Measurements from ENCODE around the gene ARID5A.

ARID5A gene

DNA sequence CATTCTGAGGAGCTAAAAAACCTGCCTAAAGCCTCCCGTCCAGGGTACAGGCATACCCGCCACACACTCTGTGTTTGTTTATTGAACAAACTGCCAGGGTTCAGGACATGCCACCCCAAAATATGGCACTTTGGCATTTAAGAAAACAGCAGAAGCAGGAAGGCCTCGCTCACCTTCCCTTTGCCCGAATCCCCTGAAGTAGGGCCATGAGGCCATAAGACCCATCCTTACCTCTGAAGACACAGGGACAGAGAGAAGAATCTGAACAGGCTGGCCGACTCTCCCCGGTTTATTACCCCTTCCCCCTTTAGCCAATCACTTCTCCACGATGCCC lies 29.7 kb upstream of the ARID5A start:
- ChIA-PET POLR2A (interaction anchor here (1.2 kb wide), 1 partner anchor 299 kb away, joined by 3 read pairs; no protein-coding TSS in a partner anchor), CTCF (interaction anchor here (6.4 kb wide), 1 partner anchor 100 kb away, joined by 68 read pairs; no protein-coding TSS in a partner anchor)
- no peak for TF ChIP-seq NFRKB (IDR thresholded peaks at IDR 0.05)
- no peak for TF ChIP-seq BHLHE40 (IDR thresholded peaks at IDR 0.05; ENCODE audit: borderline replicate concordance)
- no peak for TF ChIP-seq FOXA1 (IDR thresholded peaks at IDR 0.05)
- no peak for TF ChIP-seq SP1 (IDR thresholded peaks at IDR 0.05)
- no peak for TF ChIP-seq L3MBTL2 (conservative IDR thresholded peaks at IDR 0.05)
- DNase-seq (ENCODE audit: extremely low spot score): no peak

DNA sequence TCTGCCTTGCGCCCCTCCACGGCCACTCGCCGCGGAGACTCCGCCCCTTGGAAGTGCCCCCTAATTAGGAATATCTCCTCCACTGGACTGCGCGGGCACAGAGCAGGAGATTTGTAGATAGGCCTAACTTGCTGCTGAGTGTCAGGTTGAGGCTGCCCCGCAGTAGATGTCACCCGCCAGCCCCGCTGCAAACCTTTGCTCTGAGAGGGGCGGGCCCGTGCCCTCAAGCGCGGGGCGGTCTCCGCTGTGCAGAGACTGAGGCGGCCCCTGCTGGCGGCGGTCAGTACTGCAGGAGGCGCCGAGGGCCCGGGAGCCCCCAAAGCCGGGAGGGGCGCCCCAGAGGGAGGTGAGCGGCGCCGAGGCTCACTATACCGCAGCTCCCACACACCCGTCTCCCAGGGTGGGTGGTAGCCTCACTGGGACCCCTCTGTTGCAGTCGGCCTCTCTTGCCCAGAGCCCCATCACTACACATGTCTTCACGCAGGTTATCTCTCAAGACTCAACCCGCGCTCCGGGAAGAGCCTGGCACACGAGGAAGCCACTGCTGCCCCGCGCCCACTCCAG lies 28.5 kb upstream of the ARID5A start:
- ChIA-PET POLR2A (interaction anchor here (1.5 kb wide), 1 partner anchor 101 kb away, joined by 3 read pairs; no protein-coding TSS in a partner anchor), CTCF (interaction anchor here (1.6 to 6.4 kb wide), 3 partner anchors 14 to 101 kb away, joined by 5 to 68 read pairs (median 6); no protein-coding TSS in a partner anchor)
- DNase-seq (ENCODE audit: extremely low spot score): peak; percentile 74
- TF ChIP-seq BHLHE40 (IDR thresholded peaks at IDR 0.05; ENCODE audit: borderline replicate concordance) (no peak), ZNF384 (IDR thresholded peaks at IDR 0.05) (no peak), LEF1 (IDR thresholded peaks at IDR 0.05; ENCODE audit: borderline replicate concordance) (no peak), FOXK2 (IDR thresholded peaks at IDR 0.05) (no peak), NFRKB (IDR thresholded peaks at IDR 0.05) (no peak), FOXM1 (IDR thresholded peaks at IDR 0.05; ENCODE audit: borderline replicate concordance) (no peak), PKNOX1 (IDR thresholded peaks at IDR 0.05) (no peak), HDGF (IDR thresholded peaks at IDR 0.05; ENCODE audit: borderline replicate concordance) (no peak), TARDBP (IDR thresholded peaks at IDR 0.05) (no peak), L3MBTL2 (conservative IDR thresholded peaks at IDR 0.05) (no peak), SP1 (IDR thresholded peaks at IDR 0.05) (no peak), FOXA1 (IDR thresholded peaks at IDR 0.05) (no peak), SUZ12 (IDR thresholded peaks at IDR 0.05) (no peak), ARNT (IDR thresholded peaks at IDR 0.05) (no peak), CTBP1 (IDR thresholded peaks at IDR 0.05; ENCODE audit: borderline replicate concordance) (no peak)

GRCh38 chr2:96508521-96509113 lies 27.9 kb upstream of the ARID5A start:
- DNase-seq (ENCODE audit: extremely low spot score): no peak
- POLR2A ChIA-PET: interaction anchor here (1.5 kb wide), 1 partner anchor 101 kb away, joined by 3 read pairs; no protein-coding TSS in a partner anchor
- TF ChIP-seq NFRKB (IDR thresholded peaks at IDR 0.05) (no peak), TARDBP (IDR thresholded peaks at IDR 0.05) (no peak), CTBP1 (IDR thresholded peaks at IDR 0.05; ENCODE audit: borderline replicate concordance) (no peak), FOXM1 (IDR thresholded peaks at IDR 0.05; ENCODE audit: borderline replicate concordance) (no peak), PKNOX1 (IDR thresholded peaks at IDR 0.05) (no peak), FOXK2 (IDR thresholded peaks at IDR 0.05) (no peak), BHLHE40 (IDR thresholded peaks at IDR 0.05; ENCODE audit: borderline replicate concordance) (no peak), L3MBTL2 (conservative IDR thresholded peaks at IDR 0.05) (no peak), ELF4 (IDR thresholded peaks at IDR 0.05) (no peak), HDGF (IDR thresholded peaks at IDR 0.05; ENCODE audit: borderline replicate concordance) (no peak), SUZ12 (IDR thresholded peaks at IDR 0.05) (no peak), ARNT (IDR thresholded peaks at IDR 0.05) (no peak), ZNF384 (IDR thresholded peaks at IDR 0.05) (no peak), SP1 (IDR thresholded peaks at IDR 0.05) (no peak), LEF1 (IDR thresholded peaks at IDR 0.05; ENCODE audit: borderline replicate concordance) (no peak), FOXA1 (IDR thresholded peaks at IDR 0.05) (no peak)
- CTCF ChIA-PET: interaction anchor here (0.6 to 6.4 kb wide), 14 partner anchors 13 to 916 kb away, joined by 3 to 68 read pairs (median 4); no protein-coding TSS in a partner anchor

GRCh38 chr2:96509114-96509846 lies 27.3 kb upstream of the ARID5A start:
- ChIA-PET POLR2A (interaction anchor here (1.5 to 1.6 kb wide), 2 partner anchors 102 to 174 kb away, joined by 3 read pairs; partner anchors contain the start of gene NCAPH), CTCF (interaction anchor here (0.6 to 6.4 kb wide), 15 partner anchors 12 to 917 kb away, joined by 3 to 68 read pairs (median 4); no protein-coding TSS in a partner anchor)
- DNase-seq (ENCODE audit: extremely low spot score): peak; percentile 88
- TF ChIP-seq SUZ12 (IDR thresholded peaks at IDR 0.05) (no peak), L3MBTL2 (conservative IDR thresholded peaks at IDR 0.05) (peak; percentile 70), SP1 (IDR thresholded peaks at IDR 0.05) (no peak), ARNT (IDR thresholded peaks at IDR 0.05) (no peak), HDGF (IDR thresholded peaks at IDR 0.05; ENCODE audit: borderline replicate concordance) (no peak), LEF1 (IDR thresholded peaks at IDR 0.05; ENCODE audit: borderline replicate concordance) (no peak), CTBP1 (IDR thresholded peaks at IDR 0.05; ENCODE audit: borderline replicate concordance) (no peak)

DNA sequence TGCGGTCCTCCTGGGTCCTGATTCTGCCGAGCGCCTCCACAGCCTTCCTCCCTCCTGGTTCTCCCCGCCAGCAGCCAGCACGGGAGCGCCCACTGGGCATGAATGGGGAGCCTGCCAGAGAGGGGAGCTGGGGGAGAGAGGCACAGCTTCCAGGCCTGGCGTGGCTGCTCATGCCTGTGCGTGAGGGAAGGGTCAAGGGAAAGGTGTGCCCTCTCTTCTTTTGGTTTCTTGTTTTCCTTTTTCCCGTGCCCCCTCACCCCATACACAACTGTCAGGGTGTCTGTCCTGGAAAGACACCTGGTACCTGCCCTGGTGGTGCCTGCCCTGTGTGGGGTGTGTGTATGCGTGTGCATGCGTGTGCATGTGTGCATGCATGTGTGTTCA lies 26.7 kb upstream of the ARID5A start:
- ChIA-PET POLR2A (interaction anchor here (1.6 kb wide), 1 partner anchor 174 kb away, joined by 3 read pairs; the partner anchor contains the start of gene NCAPH), CTCF (interaction anchor here (1.0 to 6.4 kb wide), 11 partner anchors 12 to 106 kb away, joined by 3 to 68 read pairs (median 4); no protein-coding TSS in a partner anchor)
- TF ChIP-seq PKNOX1 (IDR thresholded peaks at IDR 0.05) (no peak), TARDBP (IDR thresholded peaks at IDR 0.05) (no peak), FOXA1 (IDR thresholded peaks at IDR 0.05) (no peak), NFRKB (IDR thresholded peaks at IDR 0.05) (no peak), ZNF384 (IDR thresholded peaks at IDR 0.05) (no peak), SP1 (IDR thresholded peaks at IDR 0.05) (no peak), ELF4 (IDR thresholded peaks at IDR 0.05) (no peak), HDGF (IDR thresholded peaks at IDR 0.05; ENCODE audit: borderline replicate concordance) (no peak), CTBP1 (IDR thresholded peaks at IDR 0.05; ENCODE audit: borderline replicate concordance) (no peak), SUZ12 (IDR thresholded peaks at IDR 0.05) (no peak)
- DNase-seq (ENCODE audit: extremely low spot score): no peak

All from HEK293T (cell line).